Testis (tissue), 3 donors: ENCODE measurements around the gene MEP1A. TPM values are rescaled to one million over a fixed set of nuclear protein-coding genes. Genes with fewer than 3 reads are reported as not detected.
"Not testable (repeated sequence)": the region's sequence is repeated elsewhere in the genome, so short reads cannot be mapped to it uniquely, and the experiment has no call there.

Experiments
- DNase-seq: peaks from one replicate; pipeline ENCODE4 v3.0.0-alpha.2; 2019
- H3K27ac ChIP-seq, 2 donors: fragments of 200-600 bp; sonication (generic); one replicate each; pipeline ENCODE4 v1.5.1; 2019
- H3K27me3 ChIP-seq: fragments of 200-600 bp; sonication (generic); one replicate; pipeline ENCODE4 v1.5.1; 2019
- H3K36me3 ChIP-seq: fragments of 200-600 bp; sonication (generic); one replicate; pipeline ENCODE4 v1.5.1; 2017; ENCODE audit warnings: low read depth; ENCODE audit errors: missing control alignments
- H3K4me1 ChIP-seq: fragments of 200-600 bp; sonication (generic); one replicate; pipeline ENCODE4 v1.5.1; 2019
- H3K4me3 ChIP-seq, 2 donors: fragments of 200-600 bp; sonication (generic); one replicate each; pipeline ENCODE4 v1.5.1; 2017 to 2019
- H3K9me3 ChIP-seq: fragments of 200-600 bp; sonication (generic); one replicate; pipeline ENCODE4 v1.5.1; 2017
- POLR2A ChIP-seq: fragments of 450-650 bp; IDR thresholded peaks from one replicate; pipeline ENCODE4 v1.6.1; 2017; ENCODE audit warnings: antibody characterized with exemption, mild to moderate bottlenecking, moderate library complexity
- WGBS, 2 donors: methylation state at CpG; one replicate each; pipeline ENCODE4 v1.1.5; 2018; 5-methylcytosine and 5-hydroxymethylcytosine counted together
- intact Hi-C: fragments of 100-400 bp; cut with DNase I; formaldehyde crosslinking; loops from one replicate; pipeline ENCODE4 v1.15.1; 2023; ENCODE audit warnings: low total_unique reads
- polyA plus RNA-seq: library from polyadenylated mRNA; stranded (reverse); fragments of 350-450 nt; fragmentation: Illumina TruSeq; extraction: RNeasy Lipid Tissue Mini Kit (QIAGEN cat#74804); gene quantifications from one replicate; pipeline ENCODE4 v1.2.3, GENCODE V29; 2014; ENCODE audit warnings: low read depth, low replicate concordance; ENCODE audit not compliant: insufficient read depth
- total RNA-seq, 2 donors: library from RNA; depleted of rRNA; stranded (reverse); fragments of >200 nt; gene quantifications; one replicate each; pipeline ENCODE4 v1.2.3, GENCODE V29; 2016
- TF ChIP-seq, protein P1 (sequence below), 3 experiments: fragments of 450-650 bp in 2 of 3; fragments of 200-600 bp in 1 of 3; sonication (generic) in 1 of 3; IDR thresholded peaks; one replicate each; pipeline ENCODE4 v1.5.1; 2016 to 2019; ENCODE audit warnings: antibody characterized with exemption in 3 of 3, mild to moderate bottlenecking in 2 of 3, moderate library complexity in 1 of 3

The MEP1A gene
- total and polyA plus RNA-seq, 3 donors from 2014 or later, result 0.63 to 1.4 (median 0.93) TPM

DNA sequence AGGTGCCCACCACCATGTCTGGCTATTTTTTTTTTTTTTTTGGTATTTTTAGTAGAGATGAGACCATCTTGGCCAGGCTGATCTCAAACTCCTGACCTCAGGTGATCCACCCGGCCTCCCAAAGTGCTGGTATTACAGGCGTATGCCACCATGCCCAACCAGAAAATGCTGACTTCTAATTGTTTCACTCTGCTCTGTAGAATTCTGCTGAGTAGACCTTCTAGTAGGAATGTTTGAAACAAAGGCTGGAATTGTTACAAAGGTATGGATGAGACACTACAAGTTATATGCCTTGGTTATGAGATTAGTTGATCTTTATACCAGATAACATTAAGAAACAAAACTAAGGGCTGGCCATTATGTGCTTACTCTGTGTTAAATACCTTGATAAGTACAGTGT is 44.8 kb downstream of the MEP1A start:
- H3K36me3 ChIP-seq, result no peaks in the 10 kb centered on the region
- intact Hi-C loops, result no loop called here
- no peak for TF ChIP-seq POLR2A
- TF ChIP-seq, protein P1, sequence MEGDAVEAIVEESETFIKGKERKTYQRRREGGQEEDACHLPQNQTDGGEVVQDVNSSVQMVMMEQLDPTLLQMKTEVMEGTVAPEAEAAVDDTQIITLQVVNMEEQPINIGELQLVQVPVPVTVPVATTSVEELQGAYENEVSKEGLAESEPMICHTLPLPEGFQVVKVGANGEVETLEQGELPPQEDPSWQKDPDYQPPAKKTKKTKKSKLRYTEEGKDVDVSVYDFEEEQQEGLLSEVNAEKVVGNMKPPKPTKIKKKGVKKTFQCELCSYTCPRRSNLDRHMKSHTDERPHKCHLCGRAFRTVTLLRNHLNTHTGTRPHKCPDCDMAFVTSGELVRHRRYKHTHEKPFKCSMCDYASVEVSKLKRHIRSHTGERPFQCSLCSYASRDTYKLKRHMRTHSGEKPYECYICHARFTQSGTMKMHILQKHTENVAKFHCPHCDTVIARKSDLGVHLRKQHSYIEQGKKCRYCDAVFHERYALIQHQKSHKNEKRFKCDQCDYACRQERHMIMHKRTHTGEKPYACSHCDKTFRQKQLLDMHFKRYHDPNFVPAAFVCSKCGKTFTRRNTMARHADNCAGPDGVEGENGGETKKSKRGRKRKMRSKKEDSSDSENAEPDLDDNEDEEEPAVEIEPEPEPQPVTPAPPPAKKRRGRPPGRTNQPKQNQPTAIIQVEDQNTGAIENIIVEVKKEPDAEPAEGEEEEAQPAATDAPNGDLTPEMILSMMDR (IDR thresholded peaks at IDR 0.05), result no peak
- H3K4me3 ChIP-seq, result no peak overlapping the region
- H3K27me3 ChIP-seq, result no peaks in the 10 kb centered on the region
- no peak for DNase-seq
- no peaks in the 10 kb centered on the region for H3K4me1 ChIP-seq
- no peak overlapping the region for H3K27ac ChIP-seq
- 95 to 97% methylated on average over 2 of the region's 2 CpGs for WGBS, 2 donors
- no peaks in the 10 kb centered on the region for H3K9me3 ChIP-seq

DNA sequence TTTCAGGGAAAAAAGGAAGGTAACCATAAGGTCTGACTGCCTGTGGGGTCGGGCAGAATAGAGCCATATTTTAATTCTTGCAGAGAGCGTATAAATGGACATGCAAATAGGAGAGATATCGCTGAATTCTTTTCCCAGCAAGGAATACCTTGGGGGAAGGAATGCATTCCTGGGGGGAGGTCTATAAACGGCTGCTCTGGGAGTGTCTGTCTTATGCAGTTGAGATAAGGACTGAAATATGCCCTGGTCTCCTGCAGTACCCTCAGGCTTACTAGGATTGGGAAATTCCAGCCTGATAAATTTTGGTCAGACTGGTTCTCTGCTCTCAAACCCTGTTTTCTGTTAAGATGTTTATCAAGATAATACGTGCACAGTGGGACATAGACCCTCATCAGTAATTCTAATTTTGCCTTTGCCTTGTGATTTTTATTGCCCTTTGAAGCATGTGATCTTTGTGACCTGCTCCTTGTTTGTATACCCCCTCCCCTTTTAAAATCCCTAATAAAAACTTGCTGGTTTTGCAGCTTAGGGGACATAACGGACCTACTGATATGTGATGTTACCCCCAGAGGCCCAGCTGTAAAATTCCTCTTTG is 49.2 kb downstream of the MEP1A start:
- H3K27me3 ChIP-seq, H3K27ac ChIP-seq, intact Hi-C loops, H3K4me1 ChIP-seq, H3K36me3 ChIP-seq, H3K9me3 ChIP-seq, DNase-seq, H3K4me3 ChIP-seq: not testable (repeated sequence)
- 79 to 80% methylated on average over 6 of the region's 6 CpGs for WGBS, 2 donors

DNA sequence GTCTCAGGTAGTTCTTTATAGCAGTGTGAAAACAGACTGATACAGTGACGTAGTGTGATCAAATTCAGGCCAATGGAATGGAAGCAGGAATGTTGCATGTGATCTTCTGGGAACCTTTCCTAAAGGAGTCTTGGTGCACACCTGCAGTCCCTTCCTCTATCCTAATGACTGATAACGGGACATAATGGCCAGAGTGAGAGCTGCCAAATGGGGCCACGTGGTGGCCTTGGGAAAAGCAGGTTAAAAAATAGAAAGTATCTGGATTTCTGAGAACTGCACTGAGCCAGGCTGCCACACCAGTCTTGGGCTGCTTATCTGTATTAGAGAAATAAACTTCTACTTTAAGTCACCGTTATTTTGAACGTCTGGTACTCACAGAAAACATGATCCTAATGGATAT is 51.9 kb downstream of the MEP1A start:
- Histone ChIP-seq H3K9me3 (no peaks in the 10 kb centered on the region), H3K36me3 (no peaks in the 10 kb centered on the region), H3K4me3 (no peak overlapping the region), H3K27ac (no peak overlapping the region), H3K27me3 (no peaks in the 10 kb centered on the region), H3K4me1 (peaks cover 4% of the 10 kb centered on the region)
- intact Hi-C loops, result no loop called here
- no peak for TF ChIP-seq POLR2A
- TF ChIP-seq, protein P1 (IDR thresholded peaks at IDR 0.05), result no peak
- WGBS, 2 donors, result 38 to 40% methylated on average over 5 of the region's 5 CpGs
- no peak for DNase-seq

DNA sequence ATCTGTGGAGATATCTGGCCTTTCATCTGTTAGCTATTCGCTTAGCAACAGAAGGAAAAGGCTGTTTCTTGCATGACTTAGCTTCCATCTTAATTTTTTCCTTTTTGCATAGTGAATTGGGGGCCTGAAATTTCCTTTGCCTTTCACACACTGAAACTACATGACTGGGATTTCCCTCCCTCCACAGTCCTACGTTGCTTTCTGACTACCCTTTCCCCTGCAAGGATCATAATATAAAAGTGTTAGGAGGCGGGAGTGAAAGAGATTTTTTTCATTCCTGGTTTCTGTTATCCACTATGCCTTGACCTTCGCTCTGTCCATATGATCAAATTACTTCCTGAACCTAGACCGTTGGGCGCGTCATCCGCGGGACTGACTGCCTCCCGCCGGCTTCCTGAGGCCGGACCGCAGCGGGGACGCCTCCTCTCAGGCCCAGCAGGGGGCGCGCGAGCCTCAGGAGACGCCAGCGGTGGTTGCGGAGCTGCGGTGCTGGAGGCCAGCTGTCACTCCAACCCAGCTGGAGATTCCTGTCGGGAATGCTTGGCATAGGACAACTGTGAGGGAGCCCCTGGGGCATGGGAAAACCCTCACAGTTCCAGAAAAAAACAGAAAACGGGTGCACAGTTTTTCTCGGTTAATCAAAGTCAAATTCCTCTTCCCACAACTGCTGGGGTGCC is 55.6 kb downstream of the MEP1A start:
- no peaks in the 10 kb centered on the region for H3K27me3 ChIP-seq
- peak; percentile 92 for DNase-seq
- H3K4me3 ChIP-seq, result no peak overlapping the region
- H3K4me1 ChIP-seq, result peaks cover 4% of the 10 kb centered on the region
- H3K9me3 ChIP-seq, result no peaks in the 10 kb centered on the region
- intact Hi-C loops, result no loop called here
- WGBS, 2 donors, result 6 to 7% methylated on average over 17 to 25 of the region's 25 CpGs
- no peak overlapping the region for H3K27ac ChIP-seq
- TF ChIP-seq, protein P1 (IDR thresholded peaks at IDR 0.05), result peak; percentile 84 to 91 (median 88)
- no peak for TF ChIP-seq POLR2A
- H3K36me3 ChIP-seq, result no peaks in the 10 kb centered on the region

DNA sequence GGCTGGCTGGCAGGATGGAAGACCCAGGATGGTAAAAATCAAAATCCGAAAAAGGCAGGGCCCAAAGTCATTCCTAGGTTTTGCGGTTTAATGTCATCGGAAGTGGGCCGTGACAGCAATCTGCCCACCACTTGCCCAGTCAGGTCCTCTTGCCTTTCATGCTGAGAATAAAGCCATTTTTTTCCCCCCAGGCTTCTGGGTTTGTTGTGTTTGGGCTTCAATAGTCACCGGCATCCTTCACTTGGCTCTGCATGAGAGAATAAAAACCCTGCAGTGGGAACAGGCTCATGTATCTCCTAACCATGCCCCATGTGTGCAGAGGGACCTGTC is 56.1 kb downstream of the MEP1A start:
- Histone ChIP-seq H3K4me1 (peaks cover 4% of the 10 kb centered on the region), H3K9me3 (no peaks in the 10 kb centered on the region), H3K27me3 (no peaks in the 10 kb centered on the region), H3K27ac (no peak overlapping the region), H3K4me3 (no peak overlapping the region), H3K36me3 (no peaks in the 10 kb centered on the region)
- no peak for DNase-seq
- intact Hi-C loops, result no loop called here
- WGBS, 2 donors, result 52 to 62% methylated on average over 5 of the region's 5 CpGs
- TF ChIP-seq POLR2A, result no peak
- TF ChIP-seq, protein P1 (IDR thresholded peaks at IDR 0.05), result no peak
